Bone marrow (tissue), 2 donors: ENCODE data around the gene PLIN4.
"Not testable (repeated sequence)": the region's sequence is repeated elsewhere in the genome, so short reads cannot be mapped to it uniquely, and the experiment has no call there.

Experiments
- DNase-seq, 2 donors: peaks; one replicate each; lab custom pipeline; 2025; lab: John Stamatoyannopoulos, UW

Gene PLIN4

DNA sequence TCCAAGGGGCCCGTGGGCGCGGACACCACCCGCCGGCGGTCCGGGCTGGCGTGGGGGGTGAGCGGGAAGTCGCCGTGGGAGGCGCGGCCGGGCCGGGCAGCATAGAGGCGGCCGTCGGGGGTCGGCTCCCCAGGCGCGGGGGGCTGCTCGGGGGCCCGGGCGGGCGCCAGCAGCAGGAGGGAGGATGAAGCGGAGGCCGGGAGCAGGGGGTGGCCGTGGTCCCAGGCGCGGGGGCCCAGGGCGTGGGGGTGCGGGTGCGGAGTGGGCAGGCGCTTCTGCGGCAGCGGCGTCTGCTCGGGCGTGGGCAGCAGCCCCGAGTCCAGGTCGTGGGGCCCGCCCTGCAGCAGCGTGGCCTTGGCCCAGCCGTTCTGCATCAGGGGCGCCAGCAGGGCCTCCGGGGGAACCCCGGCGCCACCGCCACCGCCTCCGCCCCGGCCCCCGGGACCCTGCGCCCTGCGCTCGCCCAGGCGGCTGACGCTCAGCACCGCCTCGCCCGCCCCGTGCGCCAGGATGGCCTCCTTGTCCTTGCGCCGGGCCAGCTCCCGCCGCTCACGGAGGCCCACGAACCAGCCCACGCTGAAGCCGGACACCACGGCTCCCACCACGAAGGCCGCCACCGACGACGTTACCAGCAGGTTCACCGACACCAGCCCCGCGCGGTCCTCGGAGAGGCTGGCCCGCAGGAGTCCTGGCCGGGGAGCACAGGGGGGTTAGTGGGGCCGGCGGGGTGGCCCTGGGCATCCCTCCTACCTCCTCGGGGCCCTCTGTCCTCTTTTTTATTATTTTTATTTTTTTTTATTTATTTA is 25.8 kb upstream of the PLIN4 start:
- no peak for DNase-seq

DNA sequence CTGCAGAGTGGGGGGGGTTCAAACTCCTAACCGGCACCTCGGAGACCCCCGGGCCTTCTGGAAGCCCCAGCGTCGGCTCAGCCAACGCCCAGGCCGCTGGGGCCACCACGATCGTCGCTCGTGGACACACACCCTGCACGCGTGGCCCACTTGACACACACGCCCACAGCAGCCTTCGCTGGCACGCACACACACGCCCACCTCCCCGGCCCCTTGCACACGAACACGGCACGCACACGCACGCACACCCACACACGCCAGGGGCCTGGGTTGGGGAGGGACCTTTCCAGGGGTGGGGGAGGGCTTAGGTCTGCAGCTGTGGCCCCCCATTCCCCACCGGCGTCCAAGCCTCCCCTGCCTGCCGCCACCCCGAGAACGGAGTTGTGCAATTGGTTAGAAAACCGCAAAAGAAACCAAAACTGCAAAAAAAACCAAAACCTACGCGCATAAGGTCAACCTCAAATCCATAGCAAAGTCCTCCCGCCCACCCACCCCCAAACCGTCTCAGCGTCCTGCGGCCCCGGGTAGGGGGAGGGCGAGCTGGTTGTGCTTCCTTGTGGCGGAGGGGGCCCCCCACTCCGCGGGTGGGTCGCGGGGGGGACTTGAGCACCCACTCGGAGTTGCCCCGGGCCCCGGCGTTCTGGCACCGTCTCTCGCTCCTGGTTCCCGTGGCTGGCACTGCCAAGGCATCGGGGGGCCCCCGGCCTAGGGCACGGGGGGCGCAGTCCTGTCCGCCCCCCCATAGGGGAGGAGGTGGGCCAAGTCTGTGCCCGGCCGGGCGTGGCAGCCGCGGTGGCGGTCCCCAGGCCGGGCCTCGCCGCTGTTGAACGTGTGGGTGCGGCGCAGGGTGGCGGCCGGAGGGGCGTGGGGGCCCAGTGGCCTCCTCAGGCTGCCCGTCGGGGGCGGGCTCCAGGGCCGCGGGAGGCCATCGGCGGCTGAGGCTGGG is 24.9 kb upstream of the PLIN4 start:
- DNase-seq = peak in 1 of 2 donors; percentile 26

DNA sequence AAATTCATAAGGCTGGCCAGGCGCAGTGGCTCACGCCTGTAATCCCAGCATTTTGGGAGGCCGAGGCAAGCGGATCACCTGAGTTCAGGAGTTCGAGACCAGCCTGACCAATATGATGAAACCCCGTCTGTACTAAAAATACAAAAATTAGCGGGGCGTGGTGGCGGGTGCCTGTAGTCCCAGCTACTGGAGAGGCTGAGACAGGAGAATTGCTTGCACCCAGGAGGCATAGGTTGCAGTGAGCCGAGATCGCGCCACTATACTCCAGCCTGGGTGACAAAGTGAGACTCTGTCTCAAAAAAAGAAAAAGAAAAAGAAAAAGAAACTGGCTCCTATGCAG is 23.5 kb upstream of the PLIN4 start:
- not testable (repeated sequence) for DNase-seq

DNA sequence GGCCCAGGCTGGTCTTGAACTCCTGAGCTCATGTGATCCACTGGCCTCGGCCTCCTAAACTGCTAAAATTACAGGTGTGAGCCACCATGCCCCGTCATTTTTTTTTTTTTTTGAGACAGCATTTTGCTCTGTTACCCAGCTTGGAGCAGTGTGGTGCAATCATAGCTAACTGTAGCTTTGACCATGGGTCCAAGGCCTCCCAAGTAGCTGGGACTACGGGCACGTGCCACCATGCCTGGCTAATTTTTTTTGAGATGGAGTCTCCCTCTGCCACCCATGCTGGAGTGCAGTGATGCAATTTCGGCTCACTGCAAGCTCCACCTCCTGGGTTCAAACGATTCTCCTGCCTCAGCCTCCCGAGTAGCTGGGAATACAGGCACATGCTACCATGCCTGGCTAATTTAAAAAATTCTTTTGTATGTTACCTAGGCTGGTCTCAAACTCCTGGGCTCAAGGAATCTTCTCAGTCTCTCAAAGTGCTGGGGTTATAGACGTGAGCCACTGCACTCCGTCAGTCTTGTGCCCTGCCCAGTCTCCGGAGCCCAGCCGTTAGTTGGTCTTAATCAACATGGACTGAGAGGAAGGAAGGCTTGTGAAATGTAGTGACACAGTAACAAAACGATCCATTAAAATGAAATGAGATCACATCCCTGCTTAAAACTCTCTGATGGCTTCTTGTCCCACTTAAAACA is 23.0 kb upstream of the PLIN4 start:
- DNase-seq = peak in 1 of 2 donors; percentile 14

DNA sequence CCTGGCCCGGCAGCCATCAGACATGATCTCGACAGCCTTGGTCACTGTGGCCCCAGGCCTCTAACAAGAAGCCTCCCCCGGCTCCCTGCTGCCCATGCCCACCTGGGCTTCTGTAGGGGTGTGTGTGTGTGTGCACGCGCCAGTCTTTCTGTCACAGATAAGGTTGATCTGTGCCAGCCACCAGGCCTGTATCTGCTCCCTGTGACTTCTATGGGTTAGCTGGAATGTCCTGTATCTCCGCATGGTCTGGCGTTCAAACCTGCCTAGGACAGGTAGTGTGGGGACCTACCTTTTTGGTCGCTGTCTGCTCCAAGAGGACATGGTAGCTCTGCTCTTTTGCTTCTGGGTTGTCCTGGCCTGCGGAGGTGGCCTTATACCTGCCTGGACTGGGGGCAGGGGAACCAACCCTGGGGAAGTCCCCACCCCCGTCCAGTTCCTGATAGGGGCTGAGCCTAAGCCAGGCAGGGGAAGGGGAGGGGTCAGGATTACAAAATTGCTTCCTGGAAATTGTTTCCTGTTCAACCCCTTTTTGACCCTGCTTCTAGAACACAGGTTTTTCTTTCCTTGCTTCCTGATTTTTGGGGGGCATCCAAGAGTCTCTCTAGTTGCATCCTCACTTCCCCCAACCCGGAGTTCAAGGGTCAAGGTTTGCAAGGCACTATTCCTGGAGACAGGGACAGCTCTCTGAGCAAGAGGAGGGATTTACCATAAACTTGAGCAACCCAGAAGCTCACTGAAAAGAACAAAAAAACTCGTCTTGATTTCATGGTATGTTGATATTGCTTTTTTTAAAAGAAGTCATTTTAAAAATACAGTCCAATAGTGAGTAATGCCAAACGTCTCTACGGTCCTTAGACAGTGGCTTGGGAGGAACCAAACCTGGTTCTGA is 21.7 kb upstream of the PLIN4 start, which contains the start of gene LRG1:
LRG1 (minus strand) TSS at position 344 of the 889 bp plus-strand sequence; CDS start at position 321, 23 bp downstream.
- peak in 1 of 2 donors; percentile 48 for DNase-seq

DNA sequence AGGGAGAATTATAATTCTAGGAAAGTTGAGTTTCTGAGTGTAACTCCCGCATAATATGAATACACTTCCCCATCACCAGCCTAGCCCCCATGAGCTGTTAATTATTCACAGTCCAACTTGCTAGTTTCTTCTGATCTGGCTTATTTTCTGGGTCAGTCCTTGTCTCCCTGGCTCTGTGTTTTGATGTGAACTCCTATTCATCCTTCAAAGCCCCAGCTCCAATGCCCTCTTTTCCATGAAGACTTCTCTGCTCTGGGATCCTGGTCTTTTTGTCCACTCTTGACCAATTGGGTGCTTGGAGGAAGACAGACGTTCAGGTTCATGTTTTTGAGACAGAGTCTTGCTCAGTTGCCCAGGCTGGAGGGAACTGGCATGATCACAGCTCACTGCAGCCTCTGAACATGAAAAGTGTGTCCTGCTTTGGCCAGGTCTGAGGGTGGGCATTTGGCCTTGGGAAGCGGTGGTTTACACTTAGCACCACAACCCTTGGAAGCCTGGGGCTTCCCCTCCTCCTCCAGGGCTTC is 20.9 kb upstream of the PLIN4 start:
- no peak for DNase-seq

DNA sequence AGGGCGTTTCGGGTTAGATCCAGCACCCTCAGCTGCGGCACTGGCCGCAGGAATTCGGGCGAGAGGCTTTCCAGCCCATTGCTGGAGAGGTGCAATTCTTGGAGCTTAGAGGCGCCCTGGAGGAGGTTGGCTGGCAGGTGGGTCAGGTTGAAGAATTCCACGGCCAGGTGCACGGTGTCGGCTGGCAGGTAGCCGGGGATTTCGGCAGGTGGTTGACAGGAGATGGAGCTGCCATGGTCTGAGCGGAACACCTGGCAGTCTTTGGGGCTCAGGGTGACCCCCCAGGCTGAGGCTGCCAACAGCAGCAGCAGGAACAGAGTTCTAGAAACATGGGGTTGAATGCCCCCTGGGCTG is 20.3 kb upstream of the PLIN4 start:
- DNase-seq = no peak

DNA sequence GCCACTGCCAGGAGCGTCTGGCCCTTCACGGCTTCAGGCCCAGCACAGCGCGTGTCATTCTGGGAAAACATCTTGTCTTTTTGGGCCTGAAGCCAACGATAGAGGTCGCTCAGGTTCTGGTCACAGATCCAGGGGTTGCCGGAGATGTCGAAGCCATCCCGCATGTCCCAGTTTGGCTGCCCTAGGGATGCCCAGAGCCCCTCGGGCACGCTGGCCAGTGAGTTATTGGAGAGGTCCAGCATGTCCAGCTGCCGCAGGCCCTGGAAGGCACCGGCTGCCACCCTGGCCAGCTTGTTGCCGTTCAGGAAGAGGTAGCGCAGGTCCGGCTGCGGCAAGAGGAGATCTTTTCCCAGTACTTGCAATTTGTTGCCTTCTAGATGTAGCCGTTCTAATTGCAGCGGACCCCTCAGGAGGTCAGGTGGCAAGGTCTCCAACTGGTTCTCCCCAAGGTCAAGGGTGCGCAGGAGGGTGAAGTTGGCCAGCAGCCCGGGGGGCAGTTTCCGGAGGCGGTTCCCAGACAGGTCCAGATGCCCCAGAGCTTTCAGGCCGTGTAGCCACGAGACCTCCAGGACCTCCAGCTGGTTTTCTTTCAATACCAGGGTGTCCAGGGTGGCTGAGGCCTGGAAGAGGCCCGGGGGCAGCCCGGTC is 19.8 kb upstream of the PLIN4 start:
- DNase-seq = no peak

DNA sequence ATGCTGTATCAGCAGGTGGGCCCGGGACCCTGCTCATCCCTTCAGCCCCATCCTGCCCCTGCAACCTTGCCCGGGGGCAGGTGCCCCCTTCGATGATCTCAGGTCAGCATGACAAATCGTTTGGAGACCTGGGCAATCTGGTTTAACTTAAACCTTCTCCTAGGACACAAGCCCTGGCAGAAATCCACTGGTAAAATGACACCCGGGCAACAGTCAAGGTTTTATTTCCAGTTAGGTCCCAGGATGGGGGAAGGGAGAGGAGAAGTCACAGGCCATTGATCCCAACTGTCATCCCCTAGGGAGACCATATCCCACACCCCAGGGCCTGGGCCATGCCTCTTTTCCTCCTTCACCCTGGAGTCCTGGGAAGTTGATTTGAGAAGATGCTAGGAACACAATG is 18.5 kb upstream of the PLIN4 start:
- DNase-seq = no peak

DNA sequence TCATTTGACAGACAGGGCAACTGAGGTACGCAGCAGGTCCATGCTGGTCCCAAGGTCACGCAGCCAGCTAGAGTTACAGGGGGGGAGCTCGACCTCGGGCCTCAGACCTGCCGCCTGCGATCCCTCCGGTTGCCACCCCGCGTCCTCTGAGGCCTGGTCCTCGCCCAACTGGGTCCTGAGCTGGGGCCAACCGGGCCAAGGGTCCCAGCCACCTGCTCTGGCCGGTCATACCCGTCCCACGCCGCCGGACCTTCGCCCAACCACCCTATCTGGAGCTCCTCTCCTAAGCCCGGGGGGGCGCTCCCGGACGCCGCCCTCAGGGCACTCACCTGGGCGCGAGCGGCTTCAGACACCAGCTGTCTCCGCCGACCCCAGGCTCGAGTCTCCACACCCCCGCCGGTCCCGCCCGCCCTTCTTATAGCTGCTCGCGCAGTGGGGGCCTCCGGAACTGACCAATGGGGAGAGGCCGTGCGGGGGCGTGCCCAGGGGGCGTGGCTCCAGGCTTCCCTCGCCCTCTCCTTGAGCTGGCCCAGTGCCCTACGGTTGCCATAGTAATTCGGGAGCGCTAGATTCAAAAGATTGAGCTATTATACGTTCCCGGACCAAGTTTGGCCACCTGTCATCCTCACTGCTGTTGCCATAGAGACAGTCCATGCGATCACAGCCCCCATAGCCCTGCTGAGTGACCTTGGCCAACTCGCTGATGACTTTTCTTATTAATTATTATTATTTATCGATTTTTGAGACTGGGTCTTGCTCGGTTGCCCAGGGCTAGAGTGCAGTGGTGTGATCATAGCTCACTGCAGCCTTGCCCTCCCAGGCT is 16.8 kb upstream of the PLIN4 start, which contains the start of gene PLIN5:
PLIN5 (minus strand) TSS at position 389 of the 823 bp plus-strand sequence. CDS start 1,150 bp downstream, outside the sequence.
- DNase-seq = peak in 1 of 2 donors; percentile 33

DNA sequence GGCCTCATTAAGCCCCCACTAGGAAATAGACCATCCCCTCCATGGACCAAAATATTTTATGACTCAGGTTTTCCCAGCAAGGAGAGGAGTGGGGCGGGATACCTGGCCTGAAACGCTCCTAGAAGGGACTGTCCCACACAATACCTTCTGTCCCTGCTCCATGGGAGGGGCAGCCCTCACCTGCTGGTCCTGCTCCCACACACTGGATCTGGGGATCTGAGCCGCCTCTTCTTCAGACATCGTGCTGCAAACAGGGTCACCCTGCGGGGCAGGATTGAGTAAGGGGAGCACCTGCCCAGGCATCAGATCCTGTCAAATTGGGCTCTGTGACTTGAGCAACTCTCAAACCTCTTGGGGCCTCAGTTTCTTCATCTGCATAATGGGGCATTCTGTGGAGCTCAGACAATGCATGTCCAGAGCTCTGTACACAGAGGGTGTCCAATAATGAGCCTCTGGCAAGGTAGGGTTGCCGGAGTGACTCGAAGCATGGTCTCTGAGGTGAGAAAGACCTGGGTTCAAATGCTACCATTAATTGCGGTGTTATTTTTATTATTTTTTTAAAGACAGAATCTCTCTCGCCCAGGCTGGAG is 15.6 kb upstream of the PLIN4 start:
- no peak for DNase-seq

DNA sequence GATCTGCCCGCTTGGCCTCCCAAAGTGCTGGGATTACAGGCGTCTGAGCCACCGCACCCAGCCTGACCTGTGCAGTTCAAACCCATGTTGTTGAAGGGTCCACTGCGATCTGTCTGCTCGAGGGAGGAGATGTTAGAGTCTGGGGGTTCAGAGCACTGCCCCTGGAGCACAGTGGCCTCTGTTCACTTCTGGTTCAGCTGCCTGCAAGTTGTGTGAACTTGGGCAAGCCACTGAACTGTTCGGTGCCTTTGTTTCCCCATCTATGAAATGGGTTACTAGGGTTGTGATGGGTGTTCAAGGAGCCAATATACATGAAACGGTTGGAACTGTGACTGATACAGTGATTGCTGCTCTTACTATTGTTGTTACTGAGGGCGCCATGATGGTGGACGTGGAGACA is 15.0 kb upstream of the PLIN4 start:
- DNase-seq = no peak

DNA sequence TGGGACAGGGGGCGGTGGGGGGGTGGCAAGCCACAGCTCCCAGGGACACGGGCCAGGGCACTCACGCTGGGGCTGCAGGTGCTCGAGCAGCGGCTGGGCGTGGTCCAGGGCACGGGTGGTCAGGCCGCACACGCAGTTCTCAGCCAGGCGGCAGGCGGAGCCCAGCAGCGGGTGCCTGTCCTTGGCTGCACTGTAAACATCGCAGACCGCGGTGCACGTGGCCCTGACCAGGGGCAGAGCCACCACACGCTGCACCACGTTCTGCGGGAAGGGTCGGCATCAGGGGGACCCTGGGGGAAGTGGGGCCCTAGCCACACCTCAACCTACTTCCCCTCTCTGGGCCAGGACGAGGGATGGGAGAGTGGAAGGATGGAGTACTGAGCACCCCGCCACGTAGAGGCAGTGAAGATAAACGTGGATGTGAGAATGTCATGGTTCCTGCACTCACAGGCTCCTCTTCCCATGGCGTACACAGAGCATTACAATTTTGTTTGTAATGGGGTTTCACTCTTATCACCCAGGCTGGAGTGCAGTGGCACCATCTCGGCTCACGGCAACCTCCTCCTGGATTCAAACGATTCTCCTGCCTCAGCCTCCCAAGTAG is 13.4 kb upstream of the PLIN4 start:
- DNase-seq = no peak

DNA sequence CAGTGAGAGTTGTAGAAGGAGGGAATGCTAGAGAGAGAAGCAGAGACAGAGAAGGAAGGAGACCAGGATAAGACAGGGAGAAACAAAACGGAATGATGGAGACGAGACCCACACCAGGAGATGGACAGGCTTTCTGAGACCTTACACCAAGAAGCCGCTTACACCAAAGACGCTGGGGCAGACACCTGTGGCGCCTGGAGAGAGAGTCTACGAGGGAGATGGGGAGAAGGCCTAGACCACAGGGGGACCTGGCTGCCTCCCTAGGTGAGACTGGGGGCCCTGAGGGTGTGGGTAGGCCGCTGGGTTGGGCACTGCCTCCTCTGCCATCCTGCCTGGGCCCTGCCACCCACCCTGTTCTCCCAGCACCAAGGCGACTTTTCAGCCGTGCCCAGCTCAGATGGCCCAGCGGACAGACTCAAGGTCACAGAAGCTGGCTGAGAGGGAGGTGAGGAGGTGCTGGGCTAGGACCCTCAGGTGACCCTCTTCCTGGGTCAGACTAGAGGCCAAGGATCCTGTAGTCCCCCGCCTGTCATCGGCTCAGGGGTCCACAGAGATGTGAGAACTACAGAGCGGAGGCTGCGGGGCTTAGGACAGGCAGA is 11.7 kb upstream of the PLIN4 start:
- DNase-seq = no peak

DNA sequence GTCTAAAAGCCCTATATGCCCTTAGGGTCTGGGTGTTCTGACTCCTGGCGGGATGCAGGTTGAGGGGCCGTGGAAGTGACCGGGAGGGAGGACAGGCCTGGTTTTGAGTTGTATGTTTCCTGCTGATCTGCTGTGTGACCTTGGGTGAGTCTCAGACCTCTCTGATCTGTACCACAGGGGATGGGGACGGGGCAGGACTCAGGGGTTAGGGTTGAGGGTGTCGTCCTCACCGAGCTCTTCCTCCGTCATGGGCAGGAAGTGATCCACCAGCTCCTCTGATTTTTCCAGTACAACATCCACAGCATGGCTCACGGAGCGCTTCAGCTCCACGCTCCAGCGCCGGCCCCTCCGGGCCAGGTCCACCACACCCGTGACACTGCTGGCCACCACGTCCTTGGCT is 10.6 kb upstream of the PLIN4 start:
- no peak for DNase-seq

DNA sequence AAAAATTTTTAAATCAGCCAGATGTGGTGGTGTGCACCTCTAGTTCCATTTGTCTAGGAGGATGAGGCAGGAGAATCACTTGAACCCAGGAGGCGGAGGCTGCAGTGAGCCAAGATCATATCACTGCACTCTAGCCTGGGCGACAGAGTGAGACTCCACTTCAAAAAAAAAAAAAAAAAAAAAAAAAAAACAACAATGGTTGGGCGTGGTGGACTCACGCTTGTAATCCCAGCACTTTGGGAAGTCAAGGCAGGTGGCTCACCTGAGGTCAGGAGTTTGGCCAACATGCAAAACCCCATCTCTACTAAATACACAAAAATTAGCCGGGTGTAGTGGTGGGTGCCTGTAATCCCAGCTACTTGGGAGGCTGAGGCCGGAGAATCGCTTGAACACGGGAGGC is 9.1 kb upstream of the PLIN4 start:
- not testable (repeated sequence) for DNase-seq

DNA sequence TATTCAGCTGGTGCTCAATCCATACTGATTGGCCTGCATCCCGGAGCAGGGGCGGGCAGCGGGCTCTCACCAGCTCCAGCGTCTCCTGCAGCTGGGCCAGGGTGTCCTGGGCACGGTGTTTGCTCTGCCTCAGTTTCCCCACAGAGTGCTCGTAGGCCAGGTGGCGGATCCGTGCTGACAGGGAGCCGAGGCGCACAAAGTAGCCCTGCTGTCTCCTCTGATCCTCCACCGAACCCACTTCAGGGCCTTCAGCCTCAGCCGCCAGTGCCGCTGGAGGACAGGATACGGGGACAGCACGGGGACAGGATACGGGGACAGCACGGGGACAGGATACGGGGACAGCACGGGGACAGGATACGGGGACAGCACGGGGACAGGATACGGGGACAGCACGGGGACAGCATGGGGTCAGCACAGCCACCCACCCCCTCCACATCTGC is 7.3 kb upstream of the PLIN4 start:
- no peak for DNase-seq
